Kidney glomerular epithelial cell (primary cell): ENCODE measurements around the gene MLLT3.

Experiments
- DNase-seq: peaks from one replicate; lab custom pipeline; 2025; lab: John Stamatoyannopoulos, UW

MLLT3 gene

GRCh38 chr9:20512106-20512505, 110.2 kb downstream of the MLLT3 start:
- no peak for DNase-seq

GRCh38 chr9:20511686-20512085, 110.6 kb downstream of the MLLT3 start:
- DNase-seq, result no peak

- no peak for DNase-seq
Measured at GRCh38 chr9:20509466-20509865, 112.8 kb downstream of the MLLT3 start.

- DNase-seq, result no peak
Measured at GRCh38 chr9:20508242-20508641, 114.1 kb downstream of the MLLT3 start.

GRCh38 chr9:20507431-20507830, 114.9 kb downstream of the MLLT3 start:
- no peak for DNase-seq

GRCh38 chr9:20506099-20506900, 116.0 kb downstream of the MLLT3 start:
- DNase-seq, result no peak

- no peak for DNase-seq
Measured at GRCh38 chr9:20505574-20505973, 116.7 kb downstream of the MLLT3 start.

- DNase-seq, result no peak
Measured at GRCh38 chr9:20504930-20505329, 117.4 kb downstream of the MLLT3 start.

- no peak for DNase-seq
Measured at GRCh38 chr9:20500101-20500500, 122.2 kb downstream of the MLLT3 start.

- no peak for DNase-seq
Measured at GRCh38 chr9:20499013-20499412, 123.3 kb downstream of the MLLT3 start.

- no peak for DNase-seq
Measured at GRCh38 chr9:20496328-20496727, 126.0 kb downstream of the MLLT3 start.

- DNase-seq, result no peak
Measured at GRCh38 chr9:20495098-20495497, 127.2 kb downstream of the MLLT3 start.

GRCh38 chr9:20494035-20494434, 128.3 kb downstream of the MLLT3 start:
- no peak for DNase-seq

GRCh38 chr9:20492772-20493171, 129.5 kb downstream of the MLLT3 start:
- no peak for DNase-seq

- DNase-seq, result no peak
Measured at GRCh38 chr9:20491612-20492011, 130.7 kb downstream of the MLLT3 start.

- no peak for DNase-seq
Measured at GRCh38 chr9:20490246-20490834, 132.0 kb downstream of the MLLT3 start.

GRCh38 chr9:20488691-20489090, 133.6 kb downstream of the MLLT3 start:
- DNase-seq, result no peak

GRCh38 chr9:20486552-20486951, 135.7 kb downstream of the MLLT3 start:
- no peak for DNase-seq

- DNase-seq, result no peak
Measured at GRCh38 chr9:20481437-20481836, 140.9 kb downstream of the MLLT3 start.

GRCh38 chr9:20480249-20480648, 142.1 kb downstream of the MLLT3 start:
- no peak for DNase-seq

GRCh38 chr9:20479419-20480155, 142.7 kb downstream of the MLLT3 start:
- DNase-seq, result no peak

GRCh38 chr9:20478786-20479185, 143.5 kb downstream of the MLLT3 start:
- no peak for DNase-seq
